IMR-90 (cell line): ENCODE measurements around the gene HSH2D. TPM values are rescaled to one million over a fixed set of nuclear protein-coding genes. Genes with fewer than 3 reads are reported as not detected.
"Not testable (repeated sequence)": the region's sequence is repeated elsewhere in the genome, so short reads cannot be mapped to it uniquely, and the experiment has no call there.

Experiments
- ATAC-seq: fragments of 200-7000 bp; cut with Tn5 transposase; 2 replicates; pipeline ENCODE4 v1.9.1; 2020; ENCODE audit warnings: low read depth, mild to moderate bottlenecking, moderate library complexity
- BruUV-seq: library from RNA; stranded (reverse); fragments of 400-500 nt; replicated peaks from 2 replicates; lab custom pipeline; 2021; lab: Mats Ljungman, UMichigan
- CTCF ChIA-PET: fragments of 300-600 bp; formaldehyde crosslinking; extraction: SDS; loops from one replicate; lab custom pipeline; 2021; ENCODE audit warnings: antibody characterized with exemption; lab: Yijun Ruan, JAX
- POLR2A ChIA-PET: fragments of 300-600 bp; sonication (Branson Sonifier 250); formaldehyde crosslinking; loops from one replicate; lab custom pipeline; 2022; ENCODE audit warnings: antibody characterized with exemption; ENCODE audit not compliant: unreplicated experiment; lab: Charles Lee
- DNase-seq: peaks from one replicate; pipeline ENCODE4 v3.0.0; 2013
- H2AFZ ChIP-seq: replicated peaks from 2 replicates; pipeline ENCODE3; 2013; ENCODE audit warnings: low read length, mild to moderate bottlenecking; ENCODE audit not compliant: poor library complexity
- H2AK5ac ChIP-seq: 2 replicates; pipeline ENCODE4 v1.6.1; 2013; ENCODE audit warnings: low read depth, low read length, inconsistent platforms
- H2AK9ac ChIP-seq: replicated peaks from 2 replicates; pipeline ENCODE3; 2013; ENCODE audit warnings: mild to moderate bottlenecking, low read depth, low read length, moderate library complexity; ENCODE audit not compliant: poor library complexity
- H2BK120ac ChIP-seq: 2 replicates; pipeline ENCODE4 v1.6.1; 2013; ENCODE audit warnings: low read depth, low read length, inconsistent platforms
- H2BK15ac ChIP-seq: 3 replicates; pipeline ENCODE4 v1.6.1; 2013; ENCODE audit warnings: low read depth, low read length, inconsistent platforms
- H2BK20ac ChIP-seq: 2 replicates; pipeline ENCODE4 v1.6.1; 2013; ENCODE audit warnings: low read depth, mild to moderate bottlenecking, inconsistent platforms, low read length, moderate library complexity
- H2BK5ac ChIP-seq: 2 replicates; pipeline ENCODE4 v1.6.1; 2013; ENCODE audit warnings: mild to moderate bottlenecking, low read depth, low read length, inconsistent platforms; ENCODE audit not compliant: poor library complexity, severe bottlenecking
- H3K14ac ChIP-seq: replicated peaks from 2 replicates; pipeline ENCODE4 v1.6.1; 2013; ENCODE audit warnings: low read depth, low read length, inconsistent platforms
- H3K18ac ChIP-seq: 2 replicates; pipeline ENCODE4 v1.6.1; 2013; ENCODE audit warnings: low read depth, low read length, control low read depth
- H3K23ac ChIP-seq: 2 replicates; pipeline ENCODE4 v1.6.1; 2013; ENCODE audit warnings: low read depth, low read length, inconsistent platforms
- H3K27ac ChIP-seq: 2 replicates; pipeline ENCODE4 v1.5.1; 2013; ENCODE audit warnings: mild to moderate bottlenecking, control low read depth, low read length; ENCODE audit not compliant: insufficient read depth
- H3K27me3 ChIP-seq: 2 replicates; pipeline ENCODE4 v1.6.1; 2013; ENCODE audit warnings: low read length; ENCODE audit not compliant: control insufficient read depth, insufficient read depth
- H3K36me3 ChIP-seq: 2 replicates; pipeline ENCODE4 v1.6.1; 2013; ENCODE audit warnings: low read length, mixed read lengths; ENCODE audit not compliant: control insufficient read depth, insufficient read depth
- H3K4ac ChIP-seq: 2 replicates; pipeline ENCODE4 v1.6.1; 2013; ENCODE audit warnings: low read depth, low read length, inconsistent platforms
- H3K4me1 ChIP-seq: 2 replicates; pipeline ENCODE4 v1.6.1; 2013; ENCODE audit warnings: low read length, mixed read lengths; ENCODE audit not compliant: control insufficient read depth, insufficient read depth
- H3K4me2 ChIP-seq: 2 replicates; pipeline ENCODE4 v1.6.1; 2013; ENCODE audit warnings: low read depth, mild to moderate bottlenecking, control low read depth, low read length, moderate library complexity
- H3K4me3 ChIP-seq: 2 replicates; pipeline ENCODE4 v1.5.1; 2013; ENCODE audit warnings: low read depth, mild to moderate bottlenecking, control low read depth, low read length, moderate library complexity; ENCODE audit not compliant: insufficient read depth
- H3K56ac ChIP-seq: 2 replicates; pipeline ENCODE4 v1.6.1; 2013; ENCODE audit warnings: low read length, inconsistent platforms; ENCODE audit not compliant: insufficient read depth; ENCODE audit errors: extremely low read depth
- H3K79me1 ChIP-seq, 2 experiments: 2 replicates each; pipeline ENCODE4 v1.6.1; 2013; ENCODE audit warnings: low read length in 2 of 2, inconsistent platforms in 1 of 2, low read depth in 1 of 2
- H3K9ac ChIP-seq: 2 replicates; pipeline ENCODE4 v1.6.1; 2013; ENCODE audit warnings: low read depth, low read length, control low read depth
- H3K9me1 ChIP-seq: 2 replicates; pipeline ENCODE4 v1.6.1; 2013; ENCODE audit warnings: low read length, inconsistent platforms; ENCODE audit not compliant: insufficient read depth
- H3K9me3 ChIP-seq: 2 replicates; pipeline ENCODE4 v1.6.1; 2013; ENCODE audit warnings: low read length; ENCODE audit not compliant: control insufficient read depth, insufficient read depth
- H4K20me1 ChIP-seq: 2 replicates; pipeline ENCODE4 v1.6.1; 2013; ENCODE audit warnings: low read length, inconsistent platforms; ENCODE audit not compliant: insufficient read depth
- H4K5ac ChIP-seq: 2 replicates; pipeline ENCODE4 v1.6.1; 2013; ENCODE audit warnings: mild to moderate bottlenecking, low read depth, low read length, control low read depth
- H4K8ac ChIP-seq, 2 experiments: 2 replicates each; pipeline ENCODE4 v1.6.1; 2013; ENCODE audit warnings: low read depth in 2 of 2, low read length in 2 of 2, control low read depth in 1 of 2, inconsistent platforms in 1 of 2
- H4K91ac ChIP-seq: 2 replicates; pipeline ENCODE4 v1.6.1; 2013; ENCODE audit warnings: low read depth, low read length, inconsistent platforms; ENCODE audit not compliant: insufficient read depth
- WGBS, 2 experiments: methylation state at CpG; one replicate each; pipeline versions ENCODE4 v1.1.5 to v1.1.7; 2013; ENCODE audit warnings: missing lambda C conversion rate in 2 of 2; ENCODE audit not compliant: insufficient read length in 1 of 2; ENCODE audit errors: extremely low coverage in 2 of 2; 5-methylcytosine and 5-hydroxymethylcytosine counted together
- dilution Hi-C: fragments of 300-500 bp; cut with HindIII; formaldehyde crosslinking; loops from one replicate; pipeline ENCODE4 v1.14.3; 2018; ENCODE audit warnings: low sequenced_read_pairs; ENCODE audit not compliant: unreplicated experiment
- in situ Hi-C: fragments of 300-500 bp; cut with MboI; formaldehyde crosslinking; loops from 3 replicates; pipeline ENCODE4 v1.14.3; 2019; ENCODE audit warnings: low sequenced_read_pairs, inconsistent platforms, mixed read lengths
- intact Hi-C: fragments of 100-400 bp; cut with micrococcal nuclease; formaldehyde crosslinking; loops from 2 replicates; pipeline ENCODE4 v1.10.0; 2022
- polyA plus RNA-seq, 3 experiments: library from polyadenylated mRNA; depleted of rRNA; stranded (reverse); fragments of >200 nt; gene quantifications; 2 replicates each; pipeline ENCODE4 v1.2.3, GENCODE V29; 2012; ENCODE audit warnings: low replicate concordance in 1 of 3
- total RNA-seq: library from RNA; depleted of rRNA; stranded (reverse); fragments of >200 nt; gene quantifications from 2 replicates; pipeline ENCODE4 v1.2.3, GENCODE V29; 2012

The HSH2D gene
- total and polyA plus RNA-seq, 2 of the 4 experiments (the other 2 are of a cell fraction) = not detected

DNA sequence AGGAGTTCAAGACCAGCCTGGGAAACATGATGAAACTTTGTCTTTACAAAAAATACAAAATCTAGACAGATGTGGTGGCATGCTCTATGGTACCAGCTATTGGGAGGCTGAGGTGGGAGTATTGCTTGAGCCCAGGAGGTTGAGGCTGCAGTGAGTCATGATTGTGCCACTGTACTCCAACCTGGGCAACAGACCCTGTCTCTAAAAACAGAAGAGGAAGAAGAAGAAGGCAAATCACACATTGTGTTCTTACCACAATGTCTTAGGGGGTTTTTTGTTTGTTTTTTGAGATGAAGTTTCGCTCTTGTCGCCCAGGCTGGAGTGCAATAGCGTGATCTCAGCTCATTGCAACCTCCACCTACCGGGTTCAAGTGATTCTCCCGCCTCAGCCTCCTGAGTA, 35.4 kb downstream of the HSH2D start:
- H2BK5ac ChIP-seq, intact Hi-C loops, H2AK9ac ChIP-seq, H4K91ac ChIP-seq, ATAC-seq, H3K9me3 ChIP-seq, H2AFZ ChIP-seq, H4K5ac ChIP-seq, H2BK15ac ChIP-seq, dilution Hi-C loops, H3K18ac ChIP-seq, H3K9me1 ChIP-seq, H2BK20ac ChIP-seq, H3K9ac ChIP-seq, H3K4me1 ChIP-seq, H3K36me3 ChIP-seq, CTCF ChIA-PET, DNase-seq, BruUV-seq, H3K79me1 ChIP-seq, H3K14ac ChIP-seq, H3K4me3 ChIP-seq, H3K4ac ChIP-seq, POLR2A ChIA-PET, H4K20me1 ChIP-seq, H3K4me2 ChIP-seq, H4K8ac ChIP-seq, H3K23ac ChIP-seq, H3K27ac ChIP-seq, H3K56ac ChIP-seq, H3K27me3 ChIP-seq, H2BK120ac ChIP-seq: not testable (repeated sequence)
- in situ Hi-C loops = loop anchor here (5.0 to 25.0 kb wide), 5 partner anchors 137 to 1067 kb away; partner anchors contain the start of genes AKAP8L, CYP4F3 and SYDE1
- no CpG with 5 or more reads among the region's 5 CpGs for WGBS, 2 experiments
- peak overlapping the region; percentile 16; the same call in 1 of the 2 replicates for H2AK5ac ChIP-seq
